Measurements from ENCODE around the gene IAPP.

DNA sequence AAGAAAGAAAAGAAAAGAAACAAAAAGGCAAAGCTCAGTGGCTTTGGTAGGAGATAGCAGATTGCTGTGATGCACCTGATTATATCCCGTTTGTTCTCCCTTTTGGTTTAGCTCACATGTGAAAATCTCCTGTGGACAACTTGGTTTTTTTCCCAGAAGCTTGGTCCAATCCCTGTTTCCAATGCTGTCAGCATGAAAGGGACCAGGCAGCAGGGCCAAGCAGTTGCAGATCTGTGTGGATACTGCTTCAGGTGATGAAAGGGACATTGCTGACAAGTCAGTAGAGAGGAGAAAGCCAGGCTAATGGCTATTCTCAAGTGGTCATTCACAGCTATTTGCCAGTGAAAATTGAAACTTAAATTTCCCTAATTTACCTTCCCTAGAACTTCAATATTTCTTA is 19.2 kb upstream of the IAPP start:
- no peak for TF ChIP-seq POLR2A (IDR thresholded peaks at IDR 0.05)
- TF ChIP-seq, protein P1, sequence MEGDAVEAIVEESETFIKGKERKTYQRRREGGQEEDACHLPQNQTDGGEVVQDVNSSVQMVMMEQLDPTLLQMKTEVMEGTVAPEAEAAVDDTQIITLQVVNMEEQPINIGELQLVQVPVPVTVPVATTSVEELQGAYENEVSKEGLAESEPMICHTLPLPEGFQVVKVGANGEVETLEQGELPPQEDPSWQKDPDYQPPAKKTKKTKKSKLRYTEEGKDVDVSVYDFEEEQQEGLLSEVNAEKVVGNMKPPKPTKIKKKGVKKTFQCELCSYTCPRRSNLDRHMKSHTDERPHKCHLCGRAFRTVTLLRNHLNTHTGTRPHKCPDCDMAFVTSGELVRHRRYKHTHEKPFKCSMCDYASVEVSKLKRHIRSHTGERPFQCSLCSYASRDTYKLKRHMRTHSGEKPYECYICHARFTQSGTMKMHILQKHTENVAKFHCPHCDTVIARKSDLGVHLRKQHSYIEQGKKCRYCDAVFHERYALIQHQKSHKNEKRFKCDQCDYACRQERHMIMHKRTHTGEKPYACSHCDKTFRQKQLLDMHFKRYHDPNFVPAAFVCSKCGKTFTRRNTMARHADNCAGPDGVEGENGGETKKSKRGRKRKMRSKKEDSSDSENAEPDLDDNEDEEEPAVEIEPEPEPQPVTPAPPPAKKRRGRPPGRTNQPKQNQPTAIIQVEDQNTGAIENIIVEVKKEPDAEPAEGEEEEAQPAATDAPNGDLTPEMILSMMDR (IDR thresholded peaks at IDR 0.05), result no peak

All from body of pancreas (tissue), 4 donors.